Stimulated activated CD8-positive, alpha-beta memory T cell treated with anti-CD3 and anti-CD28 coated beads, Interleukin-12 subunit alpha, Interleukin-12 subunit beta, amount 100 ng/mL, for 4 hours (primary cell): ENCODE data around the gene LEUTX.
"Not testable (repeated sequence)": the region's sequence is repeated elsewhere in the genome, so short reads cannot be mapped to it uniquely, and the experiment has no call there.

Source experiments
- DNase-seq: peaks from one replicate; pipeline ENCODE4 v3.0.0-alpha.2; 2020; ENCODE audit warnings: low read depth

The LEUTX gene

GRCh38 chr19:39778763-39779162, at the start of gene LEUTX:
Gene LEUTX (plus strand): TSS chr19:39778854. CDS start chr19:39778921, 67 bp downstream.
- DNase-seq: no peak

DNA sequence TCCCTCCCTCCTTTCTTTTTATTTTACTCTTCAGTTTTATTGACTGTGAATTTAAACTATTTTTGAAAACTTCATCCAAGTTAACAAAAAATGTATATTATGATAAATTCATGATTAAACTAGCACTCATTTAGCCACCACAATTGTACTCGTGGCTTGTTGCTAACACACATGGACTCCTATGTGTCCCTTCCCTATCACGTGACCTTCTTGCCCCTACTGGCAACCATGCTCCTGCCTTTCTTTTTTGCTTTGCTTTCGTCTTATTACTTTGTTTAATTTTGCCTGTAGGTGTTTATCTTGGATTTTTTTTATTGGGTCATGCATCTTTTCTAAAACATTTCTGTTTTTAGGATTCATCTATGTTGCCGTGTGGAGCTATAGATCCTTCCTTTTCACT, 49.1 kb upstream of the LEUTX start:
- no peak for DNase-seq

GRCh38 chr19:39731685-39732084, 47.0 kb upstream of the LEUTX start:
- no peak for DNase-seq

DNA sequence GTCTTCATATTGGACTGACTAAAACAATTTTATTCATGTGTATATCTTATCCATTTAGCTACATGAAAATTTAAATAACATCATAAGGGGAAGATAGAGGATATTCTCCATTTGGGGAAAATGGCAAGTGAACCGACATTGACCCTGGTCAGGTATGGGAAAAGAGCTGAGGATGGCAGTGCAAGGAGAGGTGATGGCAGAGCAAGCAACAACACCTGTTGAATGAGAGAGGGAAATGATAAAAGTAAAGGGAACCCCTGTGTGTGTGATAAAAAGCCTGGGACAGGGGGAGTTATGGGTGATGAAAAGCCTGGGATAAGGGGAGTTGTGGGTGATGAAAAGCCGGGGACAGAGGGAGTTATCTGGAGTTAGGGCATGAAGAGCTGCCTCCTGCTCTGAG, 44.8 kb upstream of the LEUTX start:
- DNase-seq: no peak

DNA sequence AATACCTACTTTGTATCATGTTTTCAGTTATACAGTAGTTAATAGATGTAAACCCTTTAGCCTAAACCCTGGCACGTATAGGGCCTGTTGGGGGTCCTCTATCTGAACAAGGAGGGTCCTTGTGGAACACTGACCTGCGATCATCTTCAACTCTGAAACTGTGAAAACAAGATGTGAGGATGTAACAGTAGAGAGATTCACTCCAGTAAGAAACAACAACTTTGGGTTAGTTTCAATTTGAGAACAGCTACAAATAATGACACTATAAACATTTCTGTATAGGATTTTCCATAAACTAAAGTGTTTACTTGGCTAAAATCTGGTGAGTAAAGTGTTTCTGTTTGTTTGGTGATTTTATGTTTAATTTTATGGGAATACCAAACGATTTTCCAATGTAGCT, 43.0 kb upstream of the LEUTX start:
- DNase-seq: no peak

DNA sequence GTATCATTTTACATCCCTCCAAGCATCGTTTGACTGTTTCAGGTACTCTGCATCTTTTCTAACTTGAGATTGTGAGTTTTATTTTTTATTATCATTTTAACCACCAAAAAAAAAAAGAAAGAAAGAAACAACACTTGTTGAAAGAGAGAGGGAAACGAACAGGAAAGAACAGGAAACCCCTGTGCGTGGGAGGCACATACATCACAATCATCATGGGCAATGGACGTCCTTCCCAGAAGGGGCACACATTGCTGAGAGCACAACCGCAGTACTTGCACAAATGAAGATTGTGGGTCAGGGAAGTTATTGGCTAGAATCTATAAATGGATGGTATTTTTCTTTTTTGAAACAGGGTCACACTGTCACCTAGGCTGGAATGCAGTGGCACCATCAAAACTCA, 42.6 kb upstream of the LEUTX start:
- no peak for DNase-seq

- DNase-seq: no peak
Measured at GRCh38 chr19:39737351-39737750, 41.3 kb upstream of the LEUTX start.

- DNase-seq: no peak
Measured at GRCh38 chr19:39737891-39738290, 40.8 kb upstream of the LEUTX start, which contains the start of gene CLC. Gene CLC (minus strand): TSS chr19:39738029. CDS start chr19:39737952, 77 bp downstream.

DNA sequence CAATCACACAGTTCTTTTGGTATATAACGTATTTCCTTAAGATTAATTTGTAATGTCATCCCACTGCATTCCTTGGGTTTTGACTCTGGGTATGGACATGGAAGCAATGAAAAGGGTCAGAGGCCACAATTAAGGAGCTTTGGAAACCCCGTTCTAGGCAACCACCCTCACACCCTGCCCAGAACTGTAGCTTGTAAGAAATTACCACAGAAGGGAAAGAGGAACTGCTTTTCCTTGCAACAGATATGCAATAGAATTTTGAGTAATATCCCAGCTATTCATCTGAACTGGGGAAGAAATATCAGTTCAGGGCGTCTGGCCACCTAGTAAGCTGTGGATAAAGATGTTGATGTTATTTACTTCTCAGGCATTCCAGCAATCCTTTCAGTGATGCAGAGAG, 39.8 kb upstream of the LEUTX start:
- no peak for DNase-seq

GRCh38 chr19:39740395-39740794, 38.3 kb upstream of the LEUTX start:
- DNase-seq: no peak

DNA sequence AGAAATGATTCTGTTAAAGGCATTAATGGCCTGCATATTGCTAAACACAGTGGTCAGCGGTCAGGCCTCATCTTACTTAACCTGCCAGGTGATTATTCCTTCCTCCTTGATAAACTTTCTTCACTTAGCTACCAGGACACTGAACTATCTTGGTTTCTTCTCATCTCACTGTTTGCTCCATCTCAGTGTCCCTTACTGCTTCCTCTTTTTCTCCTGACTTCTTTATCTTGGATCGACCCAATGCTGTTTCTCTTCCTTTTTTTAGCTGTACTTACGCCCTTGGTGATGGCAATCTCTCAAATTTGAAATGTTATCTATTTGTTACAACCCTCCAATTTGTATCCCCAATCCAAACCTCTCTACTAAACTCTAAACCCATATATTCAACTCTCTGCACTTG, 33.0 kb upstream of the LEUTX start:
- no peak for DNase-seq

DNA sequence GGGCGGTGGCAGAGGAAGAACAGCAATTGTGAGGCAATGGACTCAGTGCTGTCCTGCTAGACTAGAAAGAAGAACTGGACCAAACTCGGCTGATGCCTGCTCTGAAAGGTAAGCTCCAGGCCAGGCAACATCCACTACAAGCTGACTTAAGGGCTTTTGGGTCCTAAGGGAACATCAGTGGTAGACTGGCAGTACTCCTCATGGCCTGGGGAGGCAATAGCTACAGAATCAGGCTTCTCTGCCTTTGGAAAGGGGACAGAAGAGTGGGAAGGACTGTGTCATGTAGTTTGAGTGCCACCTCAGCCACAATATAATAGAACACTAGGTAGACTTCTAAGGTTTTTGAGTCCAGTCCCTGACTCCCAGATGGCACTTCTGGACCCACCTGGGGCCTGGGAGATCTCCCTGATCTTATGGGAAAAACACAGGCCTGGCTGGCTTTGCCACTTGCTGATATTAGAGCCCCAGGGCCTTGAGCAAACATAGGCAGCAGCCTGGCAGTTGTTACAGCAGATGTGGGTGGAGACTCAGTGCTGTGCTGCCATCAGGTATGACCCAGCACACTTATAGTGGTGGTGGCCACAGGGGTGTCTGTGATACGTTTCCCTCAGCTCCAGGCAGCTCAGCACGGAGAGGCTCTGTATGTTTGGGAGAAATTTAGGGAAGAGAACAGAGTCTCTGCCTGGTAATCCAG, 31.7 kb upstream of the LEUTX start:
- no peak for DNase-seq

- DNase-seq: no peak
Measured at GRCh38 chr19:39749981-39750380, 28.7 kb upstream of the LEUTX start.

DNA sequence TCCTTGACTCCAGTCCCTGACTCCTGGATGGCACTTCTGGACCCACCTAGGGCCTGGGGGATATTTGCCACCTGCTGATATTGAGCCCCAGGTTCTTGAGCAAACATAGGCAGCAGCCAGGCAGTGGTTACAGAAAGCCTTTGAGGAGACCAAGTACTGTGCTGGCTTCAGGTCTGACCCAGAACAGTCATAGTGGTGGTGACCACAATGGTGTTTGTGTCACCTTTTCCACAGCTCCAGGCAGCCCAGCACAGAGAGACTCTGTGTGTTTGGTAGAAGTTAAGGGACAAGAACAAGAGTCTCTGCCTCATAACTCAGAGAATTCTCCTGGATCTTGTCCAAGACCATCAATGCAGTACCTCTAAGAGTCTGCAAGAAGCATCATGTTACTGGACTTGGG, 26.3 kb upstream of the LEUTX start:
- no peak for DNase-seq

DNA sequence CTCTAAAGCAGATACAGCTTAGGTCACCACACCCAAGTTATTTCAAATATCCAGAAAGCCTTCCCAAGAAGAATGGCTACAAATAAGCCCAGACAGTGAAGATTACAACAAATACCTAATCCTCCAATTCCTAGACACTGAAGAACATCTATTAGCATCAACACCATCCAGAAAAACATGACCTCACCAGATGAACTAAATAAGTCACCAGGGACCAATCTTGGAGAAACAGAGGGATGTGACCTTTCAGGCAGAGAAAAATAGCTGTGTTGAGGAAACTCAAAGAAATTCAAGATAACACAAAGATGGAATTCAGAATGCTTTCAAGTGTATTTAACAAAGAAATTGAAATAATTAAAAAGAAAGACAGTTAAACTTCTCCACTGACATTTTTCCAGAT, 25.9 kb upstream of the LEUTX start:
- no peak for DNase-seq

- no peak for DNase-seq
Measured at GRCh38 chr19:39754544-39754943, 24.1 kb upstream of the LEUTX start.

GRCh38 chr19:39754971-39755370, 23.7 kb upstream of the LEUTX start:
- DNase-seq: no peak

- DNase-seq: no peak
Measured at GRCh38 chr19:39759457-39760184, 19.0 kb upstream of the LEUTX start.

DNA sequence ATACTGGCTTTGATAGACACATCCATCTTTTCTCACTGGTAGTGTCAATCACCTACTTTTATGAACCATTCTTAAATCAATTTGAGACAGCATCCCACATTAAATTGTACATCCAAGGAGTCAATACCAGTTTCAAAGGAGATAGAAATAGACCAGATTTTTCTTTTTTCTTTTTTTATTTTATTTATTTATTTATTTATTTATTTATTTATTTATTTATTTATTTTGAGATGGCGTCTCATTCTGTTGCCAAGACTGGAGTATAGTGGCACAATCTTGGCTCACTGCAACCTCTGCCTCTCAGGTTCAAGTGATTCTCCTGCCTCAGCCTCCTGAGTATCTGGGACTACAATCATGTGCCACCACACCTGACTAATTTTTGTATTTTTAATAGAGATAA, 16.8 kb upstream of the LEUTX start:
- not testable (repeated sequence) for DNase-seq

DNA sequence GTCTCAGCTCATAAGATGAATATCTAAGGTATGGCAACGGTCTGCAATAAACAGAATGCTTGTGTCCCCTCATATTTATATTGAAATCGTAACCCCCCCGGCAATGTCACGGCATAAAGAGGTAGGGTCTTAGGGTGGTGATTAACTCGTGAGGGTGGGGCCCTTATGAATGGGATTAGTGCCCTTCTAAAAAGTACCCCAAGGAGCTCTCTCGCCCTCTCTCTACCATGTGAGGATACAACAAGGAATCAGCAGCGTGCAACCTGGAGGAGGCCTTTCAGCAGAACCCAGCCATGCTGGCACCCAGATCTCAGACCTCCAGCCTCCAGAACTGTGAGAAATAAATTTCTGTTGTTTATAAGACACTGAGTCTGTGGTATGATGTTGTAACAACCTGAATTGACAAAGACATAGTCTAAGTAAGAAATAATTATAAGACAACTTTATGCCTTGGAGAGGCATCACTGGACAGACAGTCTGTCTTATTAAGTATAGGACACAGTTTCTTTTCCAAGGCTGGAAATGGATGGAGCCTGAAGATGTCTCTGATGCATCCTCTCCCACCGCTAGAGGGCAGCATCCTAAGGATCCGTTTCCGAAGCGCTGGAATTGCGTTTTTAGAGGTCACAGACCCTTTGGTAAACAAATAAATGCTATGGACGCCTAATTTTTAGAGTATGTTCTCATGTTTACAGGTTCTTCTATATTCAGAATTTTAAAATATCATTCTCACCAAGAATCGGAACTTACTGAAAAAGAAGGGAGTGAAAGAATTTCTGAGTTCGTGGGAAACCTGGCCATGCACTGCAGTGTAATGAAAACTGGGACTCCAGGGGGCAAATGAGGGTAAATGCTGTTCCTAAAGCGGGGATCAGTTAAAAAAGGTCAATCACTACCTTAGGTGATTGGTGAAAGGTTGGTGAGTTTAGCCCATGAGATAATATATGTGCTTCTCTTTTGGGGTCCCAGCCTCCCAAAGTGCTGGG, 13.3 kb upstream of the LEUTX start:
- peak; percentile 2 for DNase-seq

- no peak for DNase-seq
Measured at GRCh38 chr19:39768334-39768733, 10.3 kb upstream of the LEUTX start.

DNA sequence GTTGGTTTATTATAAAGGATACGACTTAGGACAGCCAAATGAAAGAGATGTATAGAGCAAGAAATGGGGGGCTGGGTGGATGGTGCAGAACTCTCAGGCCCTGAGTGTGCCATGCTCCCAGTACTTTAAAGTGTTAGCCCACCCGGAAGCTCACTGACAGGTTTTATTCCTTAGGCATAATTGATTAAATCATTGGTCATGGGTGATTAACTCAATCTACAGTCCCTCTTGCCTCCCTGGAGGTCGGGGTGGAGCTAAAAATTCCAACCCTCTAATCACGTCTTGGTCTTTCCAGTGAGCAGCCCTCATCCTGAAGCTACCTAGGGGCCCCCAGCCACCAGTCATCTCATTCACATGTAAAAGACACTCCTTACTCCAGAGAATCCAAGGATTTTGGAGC, 9.9 kb upstream of the LEUTX start:
- DNase-seq: no peak

- DNase-seq: no peak
Measured at GRCh38 chr19:39780894-39781293, 2.2 kb downstream of the LEUTX start.
